DMS153 treated with DMSO at 0.1 percent for 48 hours (cell line): Measurements from ENCODE around the gene RPL32.
A peak's percentile ranks its signal among the peaks of the same experiment; 100 is the strongest.
"Not testable (repeated sequence)": the region's sequence is repeated elsewhere in the genome, so short reads cannot be mapped to it uniquely, and the experiment has no call there.

Source experiments
- DNase-seq: peaks from one replicate; lab custom pipeline; 2025; ENCODE audit not compliant: unreplicated experiment; lab: John Stamatoyannopoulos, UW

Gene RPL32

GRCh38 chr3:12841149-12841969 is at the start of gene RPL32:
RPL32 (minus strand) TSS chr3:12841565; CDS start chr3:12840237, 1,328 bp downstream.
- DNase-seq = peak; percentile 70

- DNase-seq = no peak
These were observed 49.4 kb upstream of the RPL32 start for GRCh38 chr3:12890610-12891390.

GRCh38 chr3:12886736-12887135 is 45.4 kb upstream of the RPL32 start:
- no peak for DNase-seq

- no peak for DNase-seq
These were observed 44.8 kb upstream of the RPL32 start for GRCh38 chr3:12886106-12886679.

- DNase-seq = no peak
These were observed 44.2 kb upstream of the RPL32 start for GRCh38 chr3:12885583-12885930.

GRCh38 chr3:12884790-12885582 is 43.6 kb upstream of the RPL32 start:
- DNase-seq = no peak

DNA sequence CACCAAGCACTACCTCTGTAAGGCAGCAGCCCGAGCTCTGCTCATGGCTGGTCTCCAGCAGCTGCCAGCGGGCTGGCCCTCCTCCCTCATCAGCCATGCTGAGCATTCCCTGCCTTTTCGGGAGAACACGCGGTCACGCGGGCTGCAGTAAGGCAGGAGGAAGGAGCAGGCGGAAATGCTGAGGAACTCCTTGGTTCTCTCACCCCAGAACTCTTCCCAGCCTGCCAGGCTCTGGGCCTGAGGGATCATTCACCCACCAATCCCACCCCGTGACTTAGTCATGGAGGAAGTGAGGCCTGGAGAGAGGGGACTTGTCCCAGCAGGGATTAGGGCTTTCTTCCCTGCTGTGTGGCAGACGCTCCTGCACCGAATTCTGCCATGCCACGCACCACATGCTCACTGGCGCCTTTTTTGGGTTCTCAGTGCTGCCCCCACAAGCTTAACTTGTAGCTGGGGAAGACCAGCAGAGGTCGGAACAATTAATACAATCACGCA is 42.9 kb upstream of the RPL32 start:
- no peak for DNase-seq

DNA sequence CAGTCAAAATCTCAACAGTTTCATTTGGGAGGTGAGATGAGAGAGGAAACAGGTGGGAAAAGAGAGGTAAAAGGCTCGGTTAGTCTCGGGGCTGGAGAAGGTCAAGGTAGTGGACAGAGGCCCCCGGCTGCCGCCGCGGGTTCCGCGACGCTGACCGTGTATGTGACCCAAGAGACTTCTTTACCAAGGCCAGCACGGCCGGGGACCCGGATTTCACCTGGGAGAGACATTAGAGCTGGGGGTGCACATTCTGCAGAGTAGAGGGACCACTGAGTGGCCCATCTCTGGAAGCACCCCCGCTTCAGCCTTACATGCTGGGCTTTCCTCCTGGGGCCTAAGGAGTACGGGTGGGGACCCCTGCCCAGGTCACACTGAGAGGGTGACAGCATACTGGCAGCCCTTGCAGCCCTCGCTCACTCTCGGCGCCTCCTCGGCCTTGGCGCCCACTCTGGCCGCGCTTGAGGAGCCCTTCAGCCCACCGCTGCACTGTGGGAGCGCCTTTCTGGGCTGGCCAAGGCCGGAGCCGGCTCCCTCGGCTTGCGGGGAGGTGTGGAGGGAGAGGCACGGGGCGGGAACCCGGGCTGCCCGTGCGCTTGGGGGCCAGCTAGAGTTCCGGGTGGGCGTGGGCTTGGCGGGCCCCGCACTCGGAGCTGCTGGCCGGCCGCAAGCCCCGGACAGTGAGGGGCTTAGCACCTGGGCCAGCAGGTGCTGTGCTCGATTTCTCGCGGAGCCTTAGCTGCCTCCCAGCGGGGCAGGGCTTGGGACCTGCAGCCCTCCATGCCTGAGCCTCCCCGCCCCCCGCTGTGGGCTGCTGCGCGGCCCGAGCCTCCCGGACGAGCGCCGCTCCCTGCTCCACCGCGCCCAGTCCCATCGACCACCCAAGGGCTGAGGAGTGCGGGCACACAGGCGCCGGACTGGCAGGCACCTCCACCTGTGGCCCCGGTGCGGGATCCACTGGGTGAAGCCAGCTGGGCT is 41.3 kb upstream of the RPL32 start:
- no peak for DNase-seq

DNA sequence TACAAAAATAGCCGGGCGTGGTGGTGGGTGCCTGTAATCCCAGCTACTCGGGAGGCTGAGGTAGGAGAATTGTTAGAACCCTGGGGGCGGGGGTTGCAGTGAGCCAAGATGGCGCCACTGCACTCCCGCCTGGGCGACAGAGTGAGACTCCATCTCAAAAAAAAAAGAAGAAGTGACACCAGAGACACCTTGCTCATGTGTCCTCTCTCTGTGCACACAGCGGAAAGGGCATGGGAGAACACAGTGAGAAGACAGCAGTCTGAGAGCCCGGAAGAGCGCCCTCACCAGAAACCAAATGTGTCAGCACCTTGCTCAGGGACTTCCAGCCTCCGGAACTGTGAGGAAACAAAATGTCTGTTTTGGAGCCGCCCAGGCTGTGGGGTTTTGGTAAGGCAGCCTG is 40.5 kb upstream of the RPL32 start:
- not testable (repeated sequence) for DNase-seq

- DNase-seq = no peak
These were observed 37.9 kb upstream of the RPL32 start for GRCh38 chr3:12879191-12879815.

DNA sequence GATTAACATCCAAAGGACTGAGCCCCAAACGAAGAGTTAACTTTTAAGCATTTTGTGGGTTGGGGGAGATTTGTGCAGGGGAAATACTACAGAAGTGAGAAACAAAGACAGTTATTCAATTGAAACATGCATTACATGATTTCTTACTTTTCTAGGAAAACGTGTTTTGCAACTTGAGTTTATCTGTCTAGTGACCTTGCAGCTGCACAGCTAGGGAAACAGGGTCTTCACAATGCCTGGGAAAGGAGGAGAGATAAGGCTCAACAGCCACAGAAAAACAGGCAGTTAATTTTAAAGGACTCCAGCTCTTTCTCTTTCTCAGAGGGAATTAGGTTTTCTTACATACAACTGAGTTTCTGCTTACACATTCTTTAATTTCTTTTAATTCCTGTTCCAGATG is 37.4 kb upstream of the RPL32 start:
- DNase-seq = not testable (repeated sequence)

DNA sequence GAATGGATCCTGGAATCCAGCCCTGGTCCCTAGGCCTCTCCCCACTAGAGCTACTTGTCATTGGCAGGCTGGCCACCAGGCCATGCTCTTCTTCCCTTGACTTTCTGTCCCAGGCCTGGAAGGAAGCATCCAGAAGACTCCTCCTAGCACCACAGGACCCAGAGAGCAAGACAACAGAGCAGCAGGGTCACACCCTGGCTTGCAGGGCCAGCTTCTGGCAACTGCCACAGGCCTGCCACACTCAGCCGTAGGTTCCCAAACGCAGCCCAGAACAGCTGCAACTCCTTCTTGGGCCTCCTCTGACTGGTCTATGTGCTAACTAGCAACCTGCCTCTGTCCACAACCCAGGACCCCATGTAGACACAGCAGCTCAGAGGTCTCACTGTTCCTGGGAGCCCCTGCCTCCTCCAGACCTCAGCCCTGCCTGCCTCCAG is 36.8 kb upstream of the RPL32 start:
- DNase-seq = no peak

DNA sequence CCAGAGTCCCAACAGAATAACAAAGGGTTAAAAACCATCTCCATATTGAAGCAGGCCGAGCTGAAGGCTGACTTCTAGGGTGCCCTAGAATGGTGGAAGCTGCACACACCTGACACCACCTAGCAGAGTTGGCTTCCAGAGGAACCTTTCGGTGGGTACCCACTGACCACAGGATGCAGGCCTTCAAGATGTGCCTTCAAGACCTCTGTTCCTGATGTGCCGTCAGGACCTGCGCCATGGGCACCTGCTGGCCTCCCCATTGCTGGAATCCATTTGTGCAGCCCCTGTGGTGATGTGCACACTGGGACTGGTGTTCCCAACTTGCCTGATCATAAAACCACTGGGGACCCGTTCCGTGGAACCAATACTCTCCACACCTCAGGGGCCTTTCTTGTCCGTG is 35.7 kb upstream of the RPL32 start:
- DNase-seq = no peak

DNA sequence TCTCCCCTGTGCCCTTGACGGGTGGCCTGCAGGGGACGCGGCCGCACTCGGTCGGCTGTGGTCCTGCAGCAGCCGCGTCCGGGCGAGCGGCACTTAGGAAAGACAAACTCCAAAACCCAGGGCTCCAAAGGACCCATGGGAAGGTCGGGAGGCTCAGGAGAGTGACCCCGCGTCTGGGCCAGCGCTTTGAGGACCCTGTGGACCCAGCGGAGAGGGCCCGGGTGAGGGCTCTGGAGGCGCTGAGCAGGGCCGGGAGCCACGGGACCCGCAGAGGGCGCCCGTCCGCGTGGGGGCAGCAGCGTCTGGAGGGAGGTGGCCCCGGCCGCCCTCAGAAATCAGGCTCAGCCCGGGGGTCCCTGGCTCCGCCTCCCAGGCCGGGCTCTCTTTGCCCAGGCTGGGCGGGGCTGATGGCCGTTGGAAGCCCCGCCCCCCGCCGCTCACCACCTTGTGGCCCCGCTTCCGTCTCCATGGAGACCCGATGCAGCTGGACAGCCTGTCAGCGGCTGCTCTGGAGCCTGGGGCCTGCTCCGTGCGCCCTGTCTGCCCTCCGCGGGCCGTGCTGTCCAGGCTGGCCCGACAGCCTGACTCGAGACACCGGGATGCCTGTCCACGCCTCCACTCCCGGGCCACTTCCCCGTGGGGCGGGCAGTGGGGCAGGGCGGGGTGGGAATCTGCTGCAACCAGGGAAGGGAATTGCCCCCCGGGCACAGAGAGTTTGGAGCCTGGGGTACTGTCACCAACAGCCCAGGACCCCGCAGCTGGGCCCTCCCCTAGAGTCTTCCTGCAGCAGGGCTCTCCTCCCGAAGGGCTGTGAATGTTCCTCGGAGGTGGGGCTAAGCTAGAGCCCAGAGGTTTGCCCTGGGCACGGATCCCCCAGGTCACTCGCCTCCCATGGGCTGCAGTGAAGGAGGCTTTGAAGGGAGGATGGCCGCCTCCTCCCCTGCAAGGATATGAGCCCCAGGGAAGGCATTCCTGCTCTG is 34.8 kb upstream of the RPL32 start:
- DNase-seq = no peak

DNA sequence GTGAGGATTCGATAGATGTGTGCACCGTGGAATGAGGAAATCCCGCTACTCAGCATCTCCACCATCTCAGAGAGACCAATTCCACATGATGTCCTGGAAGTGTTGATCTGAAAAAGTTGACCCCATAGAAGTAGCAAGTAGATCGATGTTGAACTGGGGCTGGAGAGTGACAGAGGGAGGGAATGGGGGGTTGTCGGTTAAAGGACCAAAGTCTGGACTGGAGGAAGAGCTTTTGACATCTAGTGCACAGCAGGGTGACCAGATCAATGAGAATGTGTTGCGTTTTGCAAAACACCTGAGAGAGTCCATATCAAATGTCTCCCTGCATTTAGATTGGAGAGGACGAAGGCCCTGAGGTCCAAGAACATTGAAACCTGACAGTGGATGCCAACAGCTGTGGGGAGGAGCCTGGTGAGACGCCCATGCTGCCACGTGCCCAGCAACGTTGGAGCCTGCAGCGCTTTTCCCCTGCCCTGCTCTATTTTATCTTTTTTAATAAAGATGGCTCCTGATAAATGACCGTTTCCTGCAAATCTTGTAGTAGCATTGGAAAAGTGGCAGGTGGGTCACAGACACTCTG is 30.1 kb upstream of the RPL32 start:
- no peak for DNase-seq

DNA sequence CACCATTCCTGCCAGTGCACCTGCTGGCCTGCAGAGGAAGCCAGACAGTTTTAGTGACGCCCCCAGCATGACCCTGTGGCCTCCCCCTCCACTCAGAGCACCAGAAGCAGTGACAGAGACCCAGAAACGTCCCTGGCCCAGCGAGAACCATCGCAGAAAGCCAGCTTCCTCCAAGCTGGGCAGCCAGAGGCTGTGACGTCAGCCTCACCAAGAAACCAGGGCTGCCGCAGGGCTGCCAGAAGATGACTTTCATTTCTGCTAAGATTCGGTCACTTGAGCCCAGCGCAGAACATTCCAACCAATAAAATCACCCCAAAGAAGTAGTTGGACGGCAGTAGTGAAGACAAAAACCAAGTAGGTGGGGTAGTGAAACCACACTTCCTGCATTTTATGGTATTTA is 29.6 kb upstream of the RPL32 start:
- no peak for DNase-seq

DNA sequence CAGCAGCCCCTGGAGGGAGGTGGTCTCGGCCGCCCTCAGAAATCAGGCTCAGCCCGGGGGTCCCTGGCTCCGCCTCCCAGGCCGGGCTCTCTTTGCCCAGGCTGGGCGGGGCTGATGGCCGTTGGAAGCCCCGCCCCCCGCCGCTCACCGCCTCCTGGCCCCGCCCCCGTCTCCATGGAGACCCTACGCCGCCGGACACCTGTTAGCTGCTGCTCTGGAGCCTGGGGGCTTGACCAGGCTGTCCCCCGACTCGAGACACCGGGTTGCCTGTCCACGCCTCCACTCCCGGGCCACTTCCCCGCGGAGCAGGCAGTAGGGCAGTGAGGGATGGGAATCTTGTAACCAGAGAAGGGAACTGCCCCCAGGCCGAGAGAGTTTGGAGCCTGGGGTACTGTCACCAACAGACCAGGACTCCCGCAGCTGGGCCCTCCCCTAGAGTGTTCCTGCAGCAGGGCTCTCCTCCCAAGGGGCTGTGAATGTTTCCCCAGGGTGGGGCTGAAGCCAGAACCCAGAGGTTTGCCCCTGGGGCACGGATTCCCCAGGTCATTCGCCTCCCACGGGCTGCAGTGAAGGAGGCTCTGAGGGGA is 27.8 kb upstream of the RPL32 start:
- DNase-seq = no peak
